ENCODE results near the gene PRIM2.

The PRIM2 gene

GRCh38 chr6:57298741-57299140 is 18.7 kb upstream of the PRIM2 start:
- TF ChIP-seq MYC (IDR thresholded peaks at IDR 0.05; ENCODE audit: low read depth, low read length): no peak
- TF ChIP-seq, protein P1, sequence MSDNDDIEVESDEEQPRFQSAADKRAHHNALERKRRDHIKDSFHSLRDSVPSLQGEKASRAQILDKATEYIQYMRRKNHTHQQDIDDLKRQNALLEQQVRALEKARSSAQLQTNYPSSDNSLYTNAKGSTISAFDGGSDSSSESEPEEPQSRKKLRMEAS (IDR thresholded peaks at IDR 0.05; ENCODE audit: low read depth, low read length): no peak
- no peak for TF ChIP-seq POLR2A (IDR thresholded peaks at IDR 0.05; ENCODE audit: extremely low read depth, insufficient read length)
- TF ChIP-seq, protein P2, sequence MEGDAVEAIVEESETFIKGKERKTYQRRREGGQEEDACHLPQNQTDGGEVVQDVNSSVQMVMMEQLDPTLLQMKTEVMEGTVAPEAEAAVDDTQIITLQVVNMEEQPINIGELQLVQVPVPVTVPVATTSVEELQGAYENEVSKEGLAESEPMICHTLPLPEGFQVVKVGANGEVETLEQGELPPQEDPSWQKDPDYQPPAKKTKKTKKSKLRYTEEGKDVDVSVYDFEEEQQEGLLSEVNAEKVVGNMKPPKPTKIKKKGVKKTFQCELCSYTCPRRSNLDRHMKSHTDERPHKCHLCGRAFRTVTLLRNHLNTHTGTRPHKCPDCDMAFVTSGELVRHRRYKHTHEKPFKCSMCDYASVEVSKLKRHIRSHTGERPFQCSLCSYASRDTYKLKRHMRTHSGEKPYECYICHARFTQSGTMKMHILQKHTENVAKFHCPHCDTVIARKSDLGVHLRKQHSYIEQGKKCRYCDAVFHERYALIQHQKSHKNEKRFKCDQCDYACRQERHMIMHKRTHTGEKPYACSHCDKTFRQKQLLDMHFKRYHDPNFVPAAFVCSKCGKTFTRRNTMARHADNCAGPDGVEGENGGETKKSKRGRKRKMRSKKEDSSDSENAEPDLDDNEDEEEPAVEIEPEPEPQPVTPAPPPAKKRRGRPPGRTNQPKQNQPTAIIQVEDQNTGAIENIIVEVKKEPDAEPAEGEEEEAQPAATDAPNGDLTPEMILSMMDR (IDR thresholded peaks at IDR 0.05; ENCODE audit: low read depth, low read length): no peak
- H3K4me3 ChIP-seq (ENCODE audit: low read depth, low read length): no peak overlapping the region
- DNase-seq (ENCODE audit: low read depth): no peak

DNA sequence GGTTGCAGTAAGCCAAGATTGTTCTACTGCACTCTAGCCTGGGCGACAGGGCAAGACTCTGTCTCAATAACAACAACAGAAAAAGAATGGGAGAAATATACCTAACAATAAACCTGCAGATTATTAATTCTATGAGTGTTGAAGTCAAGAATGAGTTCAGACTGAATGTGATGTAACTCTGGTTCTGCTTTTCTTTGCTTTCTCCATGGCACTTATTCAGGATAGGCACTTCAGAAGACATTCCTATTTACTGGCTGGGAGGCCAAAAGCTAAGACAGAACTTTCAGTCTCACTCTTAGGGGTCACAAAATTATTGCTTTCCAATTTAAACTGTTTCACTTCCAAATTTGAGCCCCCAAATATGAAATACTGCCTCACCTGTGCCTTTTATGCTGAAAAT is 15.7 kb upstream of the PRIM2 start:
- H3K4me3 ChIP-seq (ENCODE audit: low read depth, low read length): no peak overlapping the region
- no peak for DNase-seq (ENCODE audit: low read depth)
- TF ChIP-seq, protein P1 (IDR thresholded peaks at IDR 0.05; ENCODE audit: low read depth, low read length): no peak
- TF ChIP-seq MYC (IDR thresholded peaks at IDR 0.05; ENCODE audit: low read depth, low read length): no peak
- TF ChIP-seq, protein P2 (IDR thresholded peaks at IDR 0.05; ENCODE audit: low read depth, low read length): no peak
- TF ChIP-seq POLR2A (IDR thresholded peaks at IDR 0.05; ENCODE audit: extremely low read depth, insufficient read length): no peak

- H3K4me3 ChIP-seq (ENCODE audit: low read depth, low read length): no peak overlapping the region
- no peak for TF ChIP-seq MYC (IDR thresholded peaks at IDR 0.05; ENCODE audit: low read depth, low read length)
- TF ChIP-seq, protein P1 (IDR thresholded peaks at IDR 0.05; ENCODE audit: low read depth, low read length): no peak
- TF ChIP-seq, protein P2 (IDR thresholded peaks at IDR 0.05; ENCODE audit: low read depth, low read length): no peak
- no peak for TF ChIP-seq POLR2A (IDR thresholded peaks at IDR 0.05; ENCODE audit: extremely low read depth, insufficient read length)
- no peak for DNase-seq (ENCODE audit: low read depth)
Observed at GRCh38 chr6:57302477-57302876, 15.0 kb upstream of the PRIM2 start.

DNA sequence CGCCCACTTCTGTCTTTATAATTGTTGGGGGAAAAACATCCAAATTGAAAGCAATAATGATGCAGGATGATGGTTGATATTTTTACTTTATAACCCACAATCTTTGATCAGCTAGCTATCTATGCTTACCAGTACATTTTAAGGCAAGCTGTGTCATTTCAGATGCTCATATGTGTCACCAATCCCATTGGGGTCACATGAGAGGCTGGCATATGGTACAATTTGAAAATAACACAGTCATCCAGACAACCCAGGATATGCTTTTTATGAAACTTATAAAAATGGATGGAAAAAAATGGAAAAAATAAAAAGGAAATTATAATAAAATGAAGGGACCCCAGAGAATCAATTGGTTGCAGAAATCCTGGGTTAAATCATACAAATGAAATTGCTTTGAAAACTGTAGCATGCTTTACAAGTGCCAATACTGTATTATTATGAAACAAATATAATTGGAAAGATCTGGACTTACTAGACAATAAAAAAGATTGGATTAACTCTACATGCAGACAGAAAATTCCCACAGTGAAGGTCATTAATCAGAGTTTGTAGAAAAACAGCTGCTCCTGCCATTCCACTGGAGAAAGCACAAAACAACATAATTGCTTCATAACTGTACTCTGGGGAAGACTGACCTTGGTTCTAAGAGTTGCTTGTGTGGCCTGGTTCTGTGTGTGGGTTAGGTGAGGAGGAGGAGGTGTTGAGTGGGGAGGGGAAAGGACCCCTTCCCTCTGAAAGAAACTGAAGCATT is 13.3 kb upstream of the PRIM2 start:
- TF ChIP-seq, protein P1 (IDR thresholded peaks at IDR 0.05; ENCODE audit: low read depth, low read length): no peak
- TF ChIP-seq MYC (IDR thresholded peaks at IDR 0.05; ENCODE audit: low read depth, low read length) (no peak), POLR2A (IDR thresholded peaks at IDR 0.05; ENCODE audit: extremely low read depth, insufficient read length) (no peak)
- TF ChIP-seq, protein P2 (IDR thresholded peaks at IDR 0.05; ENCODE audit: low read depth, low read length): no peak
- DNase-seq (ENCODE audit: low read depth): no peak

DNA sequence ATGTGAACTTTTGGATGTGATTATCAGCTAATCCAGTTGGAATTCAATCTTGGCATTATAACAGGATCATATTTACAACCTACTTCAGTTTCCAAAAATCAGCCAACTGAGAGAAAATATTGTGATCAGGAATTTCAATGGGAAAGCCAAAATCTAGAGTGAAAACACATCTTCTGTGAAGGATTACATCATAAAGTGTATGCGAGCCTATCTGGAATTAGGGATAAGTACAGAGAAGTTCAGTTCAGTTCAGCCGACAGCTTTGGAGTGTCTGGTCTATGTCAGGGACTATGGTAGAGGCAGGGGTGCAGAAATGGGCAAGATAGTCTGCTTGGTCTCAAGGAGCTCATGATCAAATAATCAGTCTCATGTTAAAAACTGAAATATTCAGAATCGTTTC is 12.3 kb upstream of the PRIM2 start:
- no peak for DNase-seq (ENCODE audit: low read depth)
- H3K4me3 ChIP-seq (ENCODE audit: low read depth, low read length): no peak overlapping the region
- TF ChIP-seq, protein P1 (IDR thresholded peaks at IDR 0.05; ENCODE audit: low read depth, low read length): no peak
- TF ChIP-seq, protein P2 (IDR thresholded peaks at IDR 0.05; ENCODE audit: low read depth, low read length): no peak
- TF ChIP-seq POLR2A (IDR thresholded peaks at IDR 0.05; ENCODE audit: extremely low read depth, insufficient read length) (no peak), MYC (IDR thresholded peaks at IDR 0.05; ENCODE audit: low read depth, low read length) (no peak)

More for the DNA sequence above, 13.3 kb upstream of the PRIM2 start:
- no peak overlapping the region for H3K4me3 ChIP-seq (ENCODE audit: low read depth, low read length)

Measured in NB4 (cell line).